ENCODE results near the gene CDKN2B-AS1. TPM values are rescaled to one million over a fixed set of nuclear protein-coding genes. Genes with fewer than 3 reads are reported as not detected.
A peak's percentile ranks its signal among the peaks of the same experiment; 100 is the strongest.

CDKN2B-AS1 gene
- total RNA-seq, 4 donors from 2014 or later: 22.7 to 129 (median 52.0) TPM

DNA sequence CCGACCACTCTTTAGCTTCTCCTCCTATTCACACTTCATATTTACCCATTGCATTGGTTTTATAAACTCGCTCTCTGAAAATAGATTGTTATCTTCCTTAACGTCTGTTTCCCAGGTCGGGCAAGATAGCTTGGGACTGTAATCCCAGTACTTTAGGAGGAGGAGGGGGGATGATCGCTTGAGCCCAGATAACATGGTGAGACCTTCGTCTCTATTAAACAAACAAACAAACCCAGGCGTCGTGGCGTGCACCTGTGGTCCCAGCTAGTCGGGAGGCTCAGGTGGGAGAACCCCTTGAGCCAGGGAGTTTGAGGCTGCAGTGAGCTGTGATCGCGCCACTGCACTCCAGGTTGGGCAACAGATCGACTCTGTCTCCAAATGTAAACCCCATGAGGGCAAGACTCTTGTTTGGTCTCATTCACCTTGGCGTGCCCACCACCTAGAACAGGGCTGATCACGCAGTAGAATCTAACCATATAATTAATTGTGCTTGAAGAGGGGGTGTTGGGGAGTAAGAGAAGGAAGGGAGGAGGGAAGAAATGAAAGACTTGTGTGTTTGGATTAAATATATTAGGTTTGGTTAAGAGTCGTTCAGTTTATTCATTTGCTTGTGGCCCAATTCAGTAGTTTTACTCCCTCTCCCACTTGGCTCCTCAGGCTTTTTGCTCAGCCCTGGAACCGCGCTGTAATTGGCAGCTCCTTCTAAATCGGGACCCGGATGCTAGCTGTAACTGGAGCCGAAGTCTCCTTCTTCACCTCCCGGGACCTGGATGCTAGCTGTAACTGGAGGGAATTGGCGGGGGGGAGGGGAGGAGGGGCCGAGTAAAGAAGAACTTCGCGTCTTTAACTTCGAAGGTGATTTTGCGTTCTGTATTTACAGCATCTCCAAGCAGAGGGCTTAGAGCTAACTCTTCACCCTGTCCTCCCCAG, 25.3 kb upstream of the CDKN2B-AS1 start:
- TF ChIP-seq, protein P1, sequence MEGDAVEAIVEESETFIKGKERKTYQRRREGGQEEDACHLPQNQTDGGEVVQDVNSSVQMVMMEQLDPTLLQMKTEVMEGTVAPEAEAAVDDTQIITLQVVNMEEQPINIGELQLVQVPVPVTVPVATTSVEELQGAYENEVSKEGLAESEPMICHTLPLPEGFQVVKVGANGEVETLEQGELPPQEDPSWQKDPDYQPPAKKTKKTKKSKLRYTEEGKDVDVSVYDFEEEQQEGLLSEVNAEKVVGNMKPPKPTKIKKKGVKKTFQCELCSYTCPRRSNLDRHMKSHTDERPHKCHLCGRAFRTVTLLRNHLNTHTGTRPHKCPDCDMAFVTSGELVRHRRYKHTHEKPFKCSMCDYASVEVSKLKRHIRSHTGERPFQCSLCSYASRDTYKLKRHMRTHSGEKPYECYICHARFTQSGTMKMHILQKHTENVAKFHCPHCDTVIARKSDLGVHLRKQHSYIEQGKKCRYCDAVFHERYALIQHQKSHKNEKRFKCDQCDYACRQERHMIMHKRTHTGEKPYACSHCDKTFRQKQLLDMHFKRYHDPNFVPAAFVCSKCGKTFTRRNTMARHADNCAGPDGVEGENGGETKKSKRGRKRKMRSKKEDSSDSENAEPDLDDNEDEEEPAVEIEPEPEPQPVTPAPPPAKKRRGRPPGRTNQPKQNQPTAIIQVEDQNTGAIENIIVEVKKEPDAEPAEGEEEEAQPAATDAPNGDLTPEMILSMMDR (IDR thresholded peaks at IDR 0.05): no peak
- no peak for TF ChIP-seq POLR2A (IDR thresholded peaks at IDR 0.05)
- DNase-seq: no peak
- Histone ChIP-seq H3K4me1 (peaks cover 0 to 15% (median 11%) of the 10 kb centered on the region in 4 donors), H3K4me3 (no peak overlapping the region), H3K27me3 (peaks cover 5 to 78% of the 10 kb centered on the region in 2 donors), H3K9me3 (peaks cover 0 to 8% (median 0%) of the 10 kb centered on the region in 4 donors), H3K27ac (no peak overlapping the region), H3K36me3 (no peaks in the 10 kb centered on the region)

DNA sequence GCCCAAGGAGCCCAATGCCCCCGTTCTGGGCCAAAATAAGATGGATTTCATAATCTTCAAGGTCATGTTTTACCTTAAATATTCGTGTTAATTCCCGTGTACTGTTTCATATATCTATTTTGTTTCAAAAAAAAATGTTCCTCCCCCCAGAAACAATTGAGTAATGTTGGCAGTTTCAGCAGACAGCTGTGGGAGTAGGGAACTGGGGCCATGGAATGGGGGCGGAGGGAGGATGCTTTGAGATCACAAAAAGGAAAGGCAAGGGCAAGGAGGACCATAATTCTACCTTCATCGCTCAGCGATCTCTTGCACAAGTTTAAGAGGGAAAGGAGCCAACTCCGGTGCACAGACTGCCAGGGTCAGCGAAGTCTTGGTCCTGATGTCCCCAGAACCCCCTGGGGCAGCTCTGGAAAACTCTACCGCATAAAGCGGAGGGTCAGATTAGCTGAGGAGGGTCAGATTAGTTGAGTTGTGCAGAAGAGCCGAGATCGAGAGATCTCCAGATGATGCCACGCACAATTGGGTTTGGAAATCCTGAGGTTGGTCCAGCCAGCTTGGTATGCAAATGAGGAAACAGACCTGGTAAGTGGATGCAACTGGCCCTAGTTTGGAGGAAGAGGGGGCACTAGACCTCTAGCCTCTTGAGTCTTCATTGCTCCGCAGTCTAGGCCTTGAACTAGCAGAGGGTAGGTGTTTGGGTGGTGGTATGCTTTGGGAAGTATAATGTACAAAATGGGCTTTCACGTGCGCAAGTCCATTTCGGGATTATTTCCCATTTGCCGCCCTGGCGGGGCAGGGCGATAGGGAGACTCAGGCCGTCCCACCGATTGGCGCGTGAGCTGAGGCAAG, 24.4 kb upstream of the CDKN2B-AS1 start:
- DNase-seq: no peak
- H3K4me3 ChIP-seq: no peak overlapping the region
- H3K27ac ChIP-seq: no peak overlapping the region
- peaks cover 0 to 20% (median 12%) of the 10 kb centered on the region in 4 donors for H3K4me1 ChIP-seq
- no peaks in the 10 kb centered on the region for H3K36me3 ChIP-seq
- H3K9me3 ChIP-seq: peaks cover 0 to 8% (median 0%) of the 10 kb centered on the region in 4 donors
- TF ChIP-seq POLR2A (IDR thresholded peaks at IDR 0.05): no peak
- TF ChIP-seq, protein P1 (IDR thresholded peaks at IDR 0.05): no peak
- peaks cover 5 to 78% of the 10 kb centered on the region in 2 donors for H3K27me3 ChIP-seq

DNA sequence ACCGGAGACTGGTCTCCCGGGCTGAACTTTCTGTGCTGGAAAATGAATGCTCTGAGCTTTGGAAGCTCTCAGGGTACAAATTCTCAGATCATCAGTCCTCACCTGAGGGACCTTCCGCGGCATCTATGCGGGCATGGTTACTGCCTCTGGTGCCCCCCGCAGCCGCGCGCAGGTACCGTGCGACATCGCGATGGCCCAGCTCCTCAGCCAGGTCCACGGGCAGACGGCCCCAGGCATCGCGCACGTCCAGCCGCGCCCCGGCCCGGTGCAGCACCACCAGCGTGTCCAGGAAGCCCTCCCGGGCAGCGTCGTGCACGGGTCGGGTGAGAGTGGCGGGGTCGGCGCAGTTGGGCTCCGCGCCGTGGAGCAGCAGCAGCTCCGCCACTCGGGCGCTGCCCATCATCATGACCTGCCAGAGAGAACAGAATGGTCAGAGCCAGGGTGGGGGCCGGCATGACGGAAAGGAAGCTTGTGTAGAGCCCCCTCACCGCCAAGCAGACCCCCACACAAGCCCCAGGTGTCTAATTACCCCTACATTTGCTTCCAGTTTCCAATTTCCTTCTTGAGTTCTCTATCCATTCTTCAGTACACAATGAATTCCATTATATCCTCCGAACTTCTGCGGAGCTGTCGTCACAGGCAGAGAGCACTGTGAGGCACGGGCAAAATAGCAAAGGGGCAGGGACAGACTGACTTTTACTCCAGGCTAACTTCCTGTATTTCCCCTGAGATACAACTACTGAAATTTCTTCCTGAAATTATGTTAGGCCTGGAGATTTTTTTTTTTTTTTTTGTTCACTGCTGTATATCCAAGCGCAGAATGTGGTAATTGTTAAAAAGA, 23.6 kb upstream of the CDKN2B-AS1 start:
- no peaks in the 10 kb centered on the region for H3K36me3 ChIP-seq
- H3K4me3 ChIP-seq: no peak overlapping the region
- H3K27ac ChIP-seq: no peak overlapping the region
- TF ChIP-seq POLR2A (IDR thresholded peaks at IDR 0.05): no peak
- TF ChIP-seq, protein P1 (IDR thresholded peaks at IDR 0.05): no peak
- H3K4me1 ChIP-seq: peaks cover 0 to 19% (median 9%) of the 10 kb centered on the region in 4 donors
- no peak for DNase-seq
- H3K27me3 ChIP-seq: peaks cover 5 to 79% of the 10 kb centered on the region in 2 donors
- peaks cover 0 to 8% (median 0%) of the 10 kb centered on the region in 4 donors for H3K9me3 ChIP-seq

DNA sequence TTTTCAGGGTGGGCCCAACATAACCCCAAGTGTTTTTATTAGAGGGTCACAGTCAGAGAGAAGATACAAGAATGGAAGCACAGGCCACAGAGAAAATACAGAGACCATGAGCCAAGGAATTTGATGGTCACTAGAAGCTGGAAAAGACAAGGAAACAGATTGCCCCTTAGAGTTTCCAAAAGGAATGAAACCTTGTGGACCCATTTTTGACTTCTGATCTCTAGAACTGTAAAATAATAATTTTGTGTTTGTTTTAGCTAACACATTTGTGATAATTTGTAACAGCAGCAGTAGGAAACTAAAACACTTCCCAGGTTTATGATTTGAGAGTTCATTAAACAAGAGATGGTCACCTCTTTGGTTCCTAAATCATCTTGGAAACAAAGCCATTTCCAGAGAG, 22.2 kb upstream of the CDKN2B-AS1 start:
- Histone ChIP-seq H3K4me1 (peaks cover 0 to 19% (median 9%) of the 10 kb centered on the region in 4 donors), H3K27me3 (peaks cover 5 to 83% of the 10 kb centered on the region in 2 donors), H3K9me3 (peaks cover 0 to 8% (median 0%) of the 10 kb centered on the region in 4 donors), H3K27ac (no peak overlapping the region), H3K36me3 (no peaks in the 10 kb centered on the region), H3K4me3 (no peak overlapping the region)
- no peak for DNase-seq
- TF ChIP-seq, protein P1 (IDR thresholded peaks at IDR 0.05): no peak
- no peak for TF ChIP-seq POLR2A (IDR thresholded peaks at IDR 0.05)

DNA sequence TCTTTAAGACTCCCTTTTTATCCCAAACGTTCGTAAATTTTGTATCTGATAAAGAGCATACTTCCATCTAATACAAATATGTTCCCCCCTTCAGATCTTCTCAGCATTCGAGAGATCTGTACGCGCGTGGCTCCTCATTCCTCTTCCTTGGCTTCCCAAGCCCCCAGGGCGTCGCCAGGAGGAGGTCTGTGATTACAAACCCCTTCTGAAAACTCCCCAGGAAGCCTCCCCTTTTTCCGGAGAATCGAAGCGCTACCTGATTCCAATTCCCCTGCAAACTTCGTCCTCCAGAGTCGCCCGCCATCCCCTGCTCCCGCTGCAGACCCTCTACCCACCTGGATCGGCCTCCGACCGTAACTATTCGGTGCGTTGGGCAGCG, 20.3 kb upstream of the CDKN2B-AS1 start:
- no peak for DNase-seq
- H3K27me3 ChIP-seq: peaks cover 5 to 69% of the 10 kb centered on the region in 2 donors
- peak overlapping the region; percentile 16 to 57 (median 50) for H3K4me3 ChIP-seq
- H3K4me1 ChIP-seq: peaks cover 0 to 19% (median 9%) of the 10 kb centered on the region in 4 donors
- H3K9me3 ChIP-seq: peaks cover 0 to 8% (median 0%) of the 10 kb centered on the region in 4 donors
- H3K36me3 ChIP-seq: no peaks in the 10 kb centered on the region
- no peak overlapping the region for H3K27ac ChIP-seq
- TF ChIP-seq POLR2A (IDR thresholded peaks at IDR 0.05): no peak
- TF ChIP-seq, protein P1 (IDR thresholded peaks at IDR 0.05): no peak

Measured in Peyer's patch (tissue), 4 donors.